Chondrocyte (in vitro differentiated cells): ENCODE results near the gene DYNLL1. TPM values are rescaled to one million over a fixed set of nuclear protein-coding genes. Genes with fewer than 3 reads are reported as not detected.

Experiments
- DNase-seq: peaks from one replicate; pipeline ENCODE4 v3.0.0; 2021; ENCODE audit warnings: mixed read lengths, low spot score
- H3K27ac Mint-ChIP-seq: one replicate; pipeline ENCODE4 v1.8.0; 2021; ENCODE audit warnings: mild to moderate bottlenecking, moderate library complexity, mixed read lengths; ENCODE audit not compliant: unreplicated experiment
- H3K27me3 Mint-ChIP-seq: 2 replicates; pipeline ENCODE4 v1.8.0; 2021; ENCODE audit warnings: low read depth, mixed read lengths
- H3K36me3 Mint-ChIP-seq: 2 replicates; pipeline ENCODE4 v1.8.0; 2021; ENCODE audit warnings: low read depth, mixed read lengths
- H3K4me1 Mint-ChIP-seq: 2 replicates; pipeline ENCODE4 v1.8.0; 2021; ENCODE audit warnings: low read depth, mild to moderate bottlenecking, mixed read lengths
- H3K4me3 Mint-ChIP-seq: one replicate; pipeline ENCODE4 v1.8.0; 2021; ENCODE audit warnings: mild to moderate bottlenecking, moderate library complexity, mixed read lengths; ENCODE audit not compliant: unreplicated experiment
- H3K9me3 Mint-ChIP-seq: 2 replicates; pipeline ENCODE4 v1.8.0; 2021; ENCODE audit warnings: low read depth, mixed read lengths
- total RNA-seq: library from RNA; stranded (reverse); gene quantifications from 3 replicates; pipeline ENCODE4 v1.2.1, GENCODE V29; 2021
- TF ChIP-seq, protein P1 (sequence below): fragments of 200-600 bp; sonication (generic); IDR thresholded peaks from 2 replicates; pipeline ENCODE4 v1.5.0; 2021; ENCODE audit warnings: antibody characterized with exemption, mild to moderate bottlenecking, moderate library complexity

Gene DYNLL1
- total RNA-seq, 1 donor from 2014 or later, result 322 TPM

DNA sequence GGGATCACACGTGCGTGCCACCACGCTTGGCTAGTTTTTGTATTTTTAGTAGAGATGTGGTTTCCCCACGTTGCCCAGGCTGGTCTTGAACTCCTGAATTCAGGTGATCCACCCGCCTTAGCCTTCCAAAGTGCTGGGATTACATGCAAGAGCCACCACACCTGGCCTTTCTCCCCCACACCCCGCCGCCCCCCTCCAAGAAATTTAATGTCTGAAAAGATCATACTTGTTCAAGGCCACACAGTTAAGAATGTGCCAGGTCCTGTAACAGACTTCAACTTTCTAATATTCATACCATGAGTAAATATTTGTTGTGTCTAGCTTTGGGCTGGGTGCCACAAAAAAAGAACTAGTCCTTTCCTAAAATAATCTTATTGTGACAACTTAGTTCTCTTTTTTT, 40.6 kb upstream of the DYNLL1 start:
- no peak for DNase-seq
- TF ChIP-seq, protein P1, sequence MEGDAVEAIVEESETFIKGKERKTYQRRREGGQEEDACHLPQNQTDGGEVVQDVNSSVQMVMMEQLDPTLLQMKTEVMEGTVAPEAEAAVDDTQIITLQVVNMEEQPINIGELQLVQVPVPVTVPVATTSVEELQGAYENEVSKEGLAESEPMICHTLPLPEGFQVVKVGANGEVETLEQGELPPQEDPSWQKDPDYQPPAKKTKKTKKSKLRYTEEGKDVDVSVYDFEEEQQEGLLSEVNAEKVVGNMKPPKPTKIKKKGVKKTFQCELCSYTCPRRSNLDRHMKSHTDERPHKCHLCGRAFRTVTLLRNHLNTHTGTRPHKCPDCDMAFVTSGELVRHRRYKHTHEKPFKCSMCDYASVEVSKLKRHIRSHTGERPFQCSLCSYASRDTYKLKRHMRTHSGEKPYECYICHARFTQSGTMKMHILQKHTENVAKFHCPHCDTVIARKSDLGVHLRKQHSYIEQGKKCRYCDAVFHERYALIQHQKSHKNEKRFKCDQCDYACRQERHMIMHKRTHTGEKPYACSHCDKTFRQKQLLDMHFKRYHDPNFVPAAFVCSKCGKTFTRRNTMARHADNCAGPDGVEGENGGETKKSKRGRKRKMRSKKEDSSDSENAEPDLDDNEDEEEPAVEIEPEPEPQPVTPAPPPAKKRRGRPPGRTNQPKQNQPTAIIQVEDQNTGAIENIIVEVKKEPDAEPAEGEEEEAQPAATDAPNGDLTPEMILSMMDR, result no peak
- Mint-ChIP-seq H3K4me3 (no peak overlapping the region), H3K27me3 (no peaks in the 10 kb centered on the region), H3K27ac (no peak overlapping the region), H3K36me3 (peaks cover 20% of the 10 kb centered on the region), H3K4me1 (no peaks in the 10 kb centered on the region), H3K9me3 (no peaks in the 10 kb centered on the region)

DNA sequence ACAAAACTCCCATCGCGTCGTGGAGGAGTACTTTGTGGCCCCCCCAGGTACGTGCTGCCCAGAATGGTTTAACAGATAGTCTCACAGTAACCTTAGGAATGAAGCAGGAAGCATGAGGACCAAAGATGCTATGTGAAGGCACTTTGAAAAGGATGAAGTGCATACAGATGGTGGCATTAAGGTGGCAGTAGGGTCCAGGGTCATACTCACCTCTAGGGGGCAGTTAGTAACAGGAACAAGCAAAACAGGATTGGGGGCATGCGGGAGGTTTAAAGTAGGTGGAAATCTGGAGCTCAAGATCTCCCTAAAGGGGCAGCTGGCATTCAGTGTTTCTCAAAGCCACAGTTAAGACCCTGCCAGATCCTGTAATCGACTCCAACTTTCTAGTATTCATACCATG, 38.8 kb upstream of the DYNLL1 start:
- Mint-ChIP-seq H3K36me3 (peaks cover 23% of the 10 kb centered on the region), H3K4me1 (no peaks in the 10 kb centered on the region), H3K4me3 (no peak overlapping the region), H3K27ac (no peak overlapping the region), H3K27me3 (no peaks in the 10 kb centered on the region), H3K9me3 (no peaks in the 10 kb centered on the region)
- TF ChIP-seq, protein P1, result peak; percentile 54
- no peak for DNase-seq

DNA sequence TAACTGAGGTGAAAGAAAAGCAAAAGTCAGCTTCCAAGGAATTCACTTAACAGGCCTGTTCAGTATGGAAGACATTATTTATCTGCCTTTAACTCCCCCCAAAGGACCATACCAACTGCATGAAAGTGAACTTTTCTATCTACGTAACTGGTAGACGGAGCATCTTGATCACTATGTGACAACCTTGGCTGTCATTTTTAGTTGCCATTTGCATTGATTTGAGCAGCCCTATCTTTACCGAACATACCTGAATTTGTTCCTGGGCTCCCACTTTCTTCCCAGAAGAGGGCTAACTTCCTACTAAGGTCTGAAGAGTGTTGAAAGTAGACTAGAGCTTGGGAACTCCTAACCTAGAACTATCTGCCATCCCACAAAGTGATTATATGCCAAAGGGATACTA, 35.8 kb upstream of the DYNLL1 start:
- H3K9me3 Mint-ChIP-seq, result no peaks in the 10 kb centered on the region
- no peak overlapping the region for H3K27ac Mint-ChIP-seq
- no peaks in the 10 kb centered on the region for H3K27me3 Mint-ChIP-seq
- TF ChIP-seq, protein P1, result no peak
- no peak overlapping the region for H3K4me3 Mint-ChIP-seq
- no peak for DNase-seq
- H3K4me1 Mint-ChIP-seq, result no peaks in the 10 kb centered on the region
- H3K36me3 Mint-ChIP-seq, result peaks cover 31% of the 10 kb centered on the region

DNA sequence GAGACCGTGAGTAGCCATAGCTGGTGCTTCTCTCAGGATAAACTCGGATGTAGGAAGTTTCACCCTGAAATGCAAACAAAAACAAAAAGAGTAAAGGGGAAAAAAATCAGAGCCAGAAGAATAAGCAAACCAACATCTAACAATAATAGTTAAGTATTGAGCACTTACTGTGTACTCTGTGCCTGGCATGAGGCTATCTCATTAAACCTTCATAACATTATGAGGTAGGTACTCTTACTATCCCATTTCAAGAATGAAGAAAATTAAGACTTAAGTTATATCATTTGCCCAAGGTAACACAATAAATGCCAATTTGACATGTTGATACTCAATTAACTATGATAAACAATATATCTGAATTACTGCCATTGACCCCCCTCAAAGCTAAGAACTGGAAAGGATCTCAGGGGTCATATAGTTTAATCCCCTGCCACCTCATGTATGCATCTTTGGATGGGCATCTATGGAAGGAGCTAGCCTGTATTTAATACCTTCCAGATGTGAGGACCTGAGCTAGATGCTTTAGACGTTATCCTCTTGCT, 33.7 kb upstream of the DYNLL1 start:
- Mint-ChIP-seq H3K27me3 (no peaks in the 10 kb centered on the region), H3K4me3 (no peak overlapping the region), H3K9me3 (no peaks in the 10 kb centered on the region), H3K27ac (no peak overlapping the region), H3K4me1 (peaks cover 11% of the 10 kb centered on the region), H3K36me3 (peaks cover 21% of the 10 kb centered on the region)
- DNase-seq, result no peak
- TF ChIP-seq, protein P1, result no peak

DNA sequence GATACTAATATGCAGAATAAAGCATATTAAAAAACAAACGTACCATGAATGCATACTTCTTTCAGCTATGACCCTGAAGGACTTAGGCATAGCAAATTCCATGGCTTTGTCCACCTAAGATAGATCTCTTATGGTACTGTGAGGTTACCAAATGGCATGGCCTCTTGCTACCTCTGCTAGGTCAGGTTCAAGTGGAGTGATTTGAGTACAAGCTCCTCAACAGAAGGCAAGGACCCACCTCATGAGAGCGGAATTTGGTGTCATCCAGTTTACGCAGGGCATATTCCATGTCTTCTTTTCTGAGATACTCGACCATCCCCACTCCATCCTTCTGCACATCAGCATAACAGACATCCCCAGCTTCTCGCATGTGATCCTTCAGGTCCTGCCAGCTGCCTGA, 32.2 kb upstream of the DYNLL1 start:
- H3K4me1 Mint-ChIP-seq, result peaks cover 22% of the 10 kb centered on the region
- H3K9me3 Mint-ChIP-seq, result no peaks in the 10 kb centered on the region
- no peak for DNase-seq
- H3K36me3 Mint-ChIP-seq, result peaks cover 18% of the 10 kb centered on the region
- H3K27me3 Mint-ChIP-seq, result no peaks in the 10 kb centered on the region
- H3K27ac Mint-ChIP-seq, result no peak overlapping the region
- H3K4me3 Mint-ChIP-seq, result no peak overlapping the region
- TF ChIP-seq, protein P1, result no peak
